ENCODE measurements around the gene PTEN. TPM values are rescaled to one million over a fixed set of nuclear protein-coding genes. Genes with fewer than 3 reads are reported as not detected.

PTEN gene
- total RNA-seq, 4 donors from 2014 or later = 69.1 to 141 (median 91.8) TPM

- Histone ChIP-seq H3K4me3 (no peak overlapping the region), H3K4me1 (no peaks in the 10 kb centered on the region), H3K36me3 (no peaks in the 10 kb centered on the region), H3K9me3 (no peaks in the 10 kb centered on the region), H3K27ac (no peak overlapping the region), H3K27me3 (no peaks in the 10 kb centered on the region)
- 88% methylated on average over 4 of the region's 4 CpGs for WGBS
- TF ChIP-seq CTCF (IDR thresholded peaks at IDR 0.05) (no peak), POLR2AphosphoS5 (IDR thresholded peaks at IDR 0.05) (no peak), POLR2A (IDR thresholded peaks at IDR 0.05) (no peak)
- no peak for DNase-seq (ENCODE audit: low spot score in 2 of 2)
These were observed 27.3 kb upstream of the PTEN start for GRCh38 chr10:87836098-87836497.

GRCh38 chr10:87837445-87837844 is 26.0 kb upstream of the PTEN start:
- H3K27me3 ChIP-seq = no peaks in the 10 kb centered on the region
- DNase-seq (ENCODE audit: low spot score in 2 of 2) = no peak
- H3K36me3 ChIP-seq = no peaks in the 10 kb centered on the region
- H3K4me3 ChIP-seq = no peak overlapping the region
- TF ChIP-seq EP300 (IDR thresholded peaks at IDR 0.05) (no peak), CTCF (IDR thresholded peaks at IDR 0.05) (no peak), POLR2A (IDR thresholded peaks at IDR 0.05) (no peak), POLR2AphosphoS5 (IDR thresholded peaks at IDR 0.05) (no peak)
- no peaks in the 10 kb centered on the region for H3K9me3 ChIP-seq
- H3K27ac ChIP-seq = no peak overlapping the region
- no peaks in the 10 kb centered on the region for H3K4me1 ChIP-seq

GRCh38 chr10:87838650-87839049 is 24.8 kb upstream of the PTEN start:
- H3K4me3 ChIP-seq = no peak overlapping the region
- H3K9me3 ChIP-seq = no peaks in the 10 kb centered on the region
- no peak for DNase-seq (ENCODE audit: low spot score in 2 of 2)
- peaks cover 6% of the 10 kb centered on the region for H3K4me1 ChIP-seq
- H3K36me3 ChIP-seq = no peaks in the 10 kb centered on the region
- no peak overlapping the region for H3K27ac ChIP-seq
- H3K27me3 ChIP-seq = no peaks in the 10 kb centered on the region
- no peak for TF ChIP-seq EP300 (IDR thresholded peaks at IDR 0.05)
- no peak for TF ChIP-seq CTCF (IDR thresholded peaks at IDR 0.05)
- TF ChIP-seq POLR2A (IDR thresholded peaks at IDR 0.05) = no peak
- TF ChIP-seq POLR2AphosphoS5 (IDR thresholded peaks at IDR 0.05) = no peak
- WGBS = 51% methylated on average over 2 of the region's 2 CpGs

GRCh38 chr10:87841186-87841585 is 22.2 kb upstream of the PTEN start:
- Histone ChIP-seq H3K27me3 (no peaks in the 10 kb centered on the region), H3K4me3 (no peak overlapping the region), H3K27ac (no peak overlapping the region), H3K36me3 (no peaks in the 10 kb centered on the region), H3K9me3 (no peaks in the 10 kb centered on the region), H3K4me1 (peaks cover 6% of the 10 kb centered on the region)
- DNase-seq (ENCODE audit: low spot score in 2 of 2) = no peak
- no peak for TF ChIP-seq EP300 (IDR thresholded peaks at IDR 0.05)
- no peak for TF ChIP-seq CTCF (IDR thresholded peaks at IDR 0.05)
- no peak for TF ChIP-seq POLR2AphosphoS5 (IDR thresholded peaks at IDR 0.05)
- no peak for TF ChIP-seq POLR2A (IDR thresholded peaks at IDR 0.05)
- WGBS = 94% methylated on average over 3 of the region's 3 CpGs

GRCh38 chr10:87842220-87842641 is 21.2 kb upstream of the PTEN start:
- no peak overlapping the region for H3K4me3 ChIP-seq
- peaks cover 6% of the 10 kb centered on the region for H3K4me1 ChIP-seq
- no peaks in the 10 kb centered on the region for H3K9me3 ChIP-seq
- WGBS = 97% methylated on average over 1 of the region's 1 CpG
- no peak overlapping the region for H3K27ac ChIP-seq
- DNase-seq (ENCODE audit: low spot score in 2 of 2) = no peak
- TF ChIP-seq POLR2A (IDR thresholded peaks at IDR 0.05) = no peak
- TF ChIP-seq POLR2AphosphoS5 (IDR thresholded peaks at IDR 0.05) = no peak
- no peak for TF ChIP-seq CTCF (IDR thresholded peaks at IDR 0.05)
- no peak for TF ChIP-seq EP300 (IDR thresholded peaks at IDR 0.05)
- H3K27me3 ChIP-seq = no peaks in the 10 kb centered on the region
- no peaks in the 10 kb centered on the region for H3K36me3 ChIP-seq
